Measurements from ENCODE around the gene SFXN4.

Gene SFXN4

GRCh38 chr10:119165171-119166117 is at the start of gene SFXN4:
SFXN4 (minus strand) TSS chr10:119165714; CDS start chr10:119165647, 67 bp downstream.
- H3K4me1 ChIP-seq (ENCODE audit: control insufficient read depth, insufficient read depth, low read length) = peaks cover 27% of the 10 kb centered on the region
- H3K9ac ChIP-seq (ENCODE audit: low read length in 2 of 2) = peak within 1 kb of the TSS; percentile 92 to 95
- peak within 1 kb of the TSS; percentile 88 for H3K27ac ChIP-seq (ENCODE audit: low read length)
- H3K4me3 ChIP-seq (ENCODE audit: low read length in 2 of 2) = peak within 1 kb of the TSS; percentile 88 to 91
- H3K27me3 ChIP-seq (ENCODE audit: control insufficient read depth in 1 of 2, insufficient read depth in 2 of 2, low read length in 2 of 2) = no peaks in the 10 kb centered on the region
- peaks cover 20% of the 10 kb centered on the region in 2 donors for H3K36me3 ChIP-seq (ENCODE audit: control insufficient read depth in 2 of 2, insufficient read depth in 2 of 2, low read length in 2 of 2)
- H3K9me3 ChIP-seq (ENCODE audit: control insufficient read depth in 2 of 2, low read length in 2 of 2) = no peaks in the 10 kb centered on the region

GRCh38 chr10:119211625-119212441 is 46.3 kb upstream of the SFXN4 start:
- Histone ChIP-seq H3K9ac (ENCODE audit: low read length in 2 of 2) (peak overlapping the region; percentile 39 to 65), H3K4me1 (ENCODE audit: control insufficient read depth, insufficient read depth, low read length) (peaks cover 37% of the 10 kb centered on the region), H3K27ac (ENCODE audit: low read length) (peak overlapping the region; percentile 37), H3K4me3 (ENCODE audit: low read length in 2 of 2) (peak overlapping the region; percentile 34 to 50), H3K36me3 (ENCODE audit: control insufficient read depth in 2 of 2, insufficient read depth in 2 of 2, low read length in 2 of 2) (no peaks in the 10 kb centered on the region), H3K27me3 (ENCODE audit: control insufficient read depth in 1 of 2, insufficient read depth in 2 of 2, low read length in 2 of 2) (no peaks in the 10 kb centered on the region), H3K9me3 (ENCODE audit: control insufficient read depth in 2 of 2, low read length in 2 of 2) (no peaks in the 10 kb centered on the region)

GRCh38 chr10:119211176-119211575 is 45.7 kb upstream of the SFXN4 start:
- Histone ChIP-seq H3K36me3 (ENCODE audit: control insufficient read depth in 2 of 2, insufficient read depth in 2 of 2, low read length in 2 of 2) (no peaks in the 10 kb centered on the region), H3K27ac (ENCODE audit: low read length) (peak overlapping the region; percentile 37), H3K27me3 (ENCODE audit: control insufficient read depth in 1 of 2, insufficient read depth in 2 of 2, low read length in 2 of 2) (no peaks in the 10 kb centered on the region), H3K9ac (ENCODE audit: low read length in 2 of 2) (peak overlapping the region in 1 of 2 donors; percentile 39), H3K4me3 (ENCODE audit: low read length in 2 of 2) (peak overlapping the region; percentile 34 to 50), H3K4me1 (ENCODE audit: control insufficient read depth, insufficient read depth, low read length) (peaks cover 41% of the 10 kb centered on the region), H3K9me3 (ENCODE audit: control insufficient read depth in 2 of 2, low read length in 2 of 2) (no peaks in the 10 kb centered on the region)

- H3K9me3 ChIP-seq (ENCODE audit: control insufficient read depth in 2 of 2, low read length in 2 of 2) = no peaks in the 10 kb centered on the region
- H3K27ac ChIP-seq (ENCODE audit: low read length) = peak overlapping the region; percentile 37
- no peak overlapping the region for H3K9ac ChIP-seq (ENCODE audit: low read length in 2 of 2)
- no peaks in the 10 kb centered on the region for H3K36me3 ChIP-seq (ENCODE audit: control insufficient read depth in 2 of 2, insufficient read depth in 2 of 2, low read length in 2 of 2)
- H3K4me1 ChIP-seq (ENCODE audit: control insufficient read depth, insufficient read depth, low read length) = peaks cover 46% of the 10 kb centered on the region
- no peak overlapping the region for H3K4me3 ChIP-seq (ENCODE audit: low read length in 2 of 2)
- no peaks in the 10 kb centered on the region for H3K27me3 ChIP-seq (ENCODE audit: control insufficient read depth in 1 of 2, insufficient read depth in 2 of 2, low read length in 2 of 2)
Observed at GRCh38 chr10:119210633-119211032, 45.1 kb upstream of the SFXN4 start.

- Histone ChIP-seq H3K36me3 (ENCODE audit: control insufficient read depth in 2 of 2, insufficient read depth in 2 of 2, low read length in 2 of 2) (no peaks in the 10 kb centered on the region), H3K9ac (ENCODE audit: low read length in 2 of 2) (peak overlapping the region; percentile 69 to 82), H3K27ac (ENCODE audit: low read length) (peak overlapping the region; percentile 88), H3K27me3 (ENCODE audit: control insufficient read depth in 1 of 2, insufficient read depth in 2 of 2, low read length in 2 of 2) (no peaks in the 10 kb centered on the region), H3K9me3 (ENCODE audit: control insufficient read depth in 2 of 2, low read length in 2 of 2) (no peaks in the 10 kb centered on the region), H3K4me3 (ENCODE audit: low read length in 2 of 2) (peak overlapping the region; percentile 89 to 92), H3K4me1 (ENCODE audit: control insufficient read depth, insufficient read depth, low read length) (peaks cover 47% of the 10 kb centered on the region)
Observed at GRCh38 chr10:119209736-119210355, 44.3 kb upstream of the SFXN4 start.

- H3K36me3 ChIP-seq (ENCODE audit: control insufficient read depth in 2 of 2, insufficient read depth in 2 of 2, low read length in 2 of 2) = no peaks in the 10 kb centered on the region
- H3K4me1 ChIP-seq (ENCODE audit: control insufficient read depth, insufficient read depth, low read length) = peaks cover 47% of the 10 kb centered on the region
- H3K9me3 ChIP-seq (ENCODE audit: control insufficient read depth in 2 of 2, low read length in 2 of 2) = no peaks in the 10 kb centered on the region
- no peaks in the 10 kb centered on the region for H3K27me3 ChIP-seq (ENCODE audit: control insufficient read depth in 1 of 2, insufficient read depth in 2 of 2, low read length in 2 of 2)
- H3K4me3 ChIP-seq (ENCODE audit: low read length in 2 of 2) = peak overlapping the region; percentile 89 to 92
- peak overlapping the region; percentile 88 for H3K27ac ChIP-seq (ENCODE audit: low read length)
- H3K9ac ChIP-seq (ENCODE audit: low read length in 2 of 2) = peak overlapping the region; percentile 69 to 82
Observed at GRCh38 chr10:119209035-119209735, 43.7 kb upstream of the SFXN4 start.

- Histone ChIP-seq H3K4me3 (ENCODE audit: low read length in 2 of 2) (peak overlapping the region; percentile 89 to 92), H3K27me3 (ENCODE audit: control insufficient read depth in 1 of 2, insufficient read depth in 2 of 2, low read length in 2 of 2) (no peaks in the 10 kb centered on the region), H3K36me3 (ENCODE audit: control insufficient read depth in 2 of 2, insufficient read depth in 2 of 2, low read length in 2 of 2) (no peaks in the 10 kb centered on the region), H3K27ac (ENCODE audit: low read length) (peak overlapping the region; percentile 88), H3K4me1 (ENCODE audit: control insufficient read depth, insufficient read depth, low read length) (peaks cover 44% of the 10 kb centered on the region), H3K9ac (ENCODE audit: low read length in 2 of 2) (peak overlapping the region; percentile 69 to 82), H3K9me3 (ENCODE audit: control insufficient read depth in 2 of 2, low read length in 2 of 2) (no peaks in the 10 kb centered on the region)
Observed at GRCh38 chr10:119208553-119208940, 43.0 kb upstream of the SFXN4 start.

- Histone ChIP-seq H3K4me1 (ENCODE audit: control insufficient read depth, insufficient read depth, low read length) (peaks cover 42% of the 10 kb centered on the region), H3K27ac (ENCODE audit: low read length) (peak overlapping the region; percentile 88), H3K27me3 (ENCODE audit: control insufficient read depth in 1 of 2, insufficient read depth in 2 of 2, low read length in 2 of 2) (no peaks in the 10 kb centered on the region), H3K36me3 (ENCODE audit: control insufficient read depth in 2 of 2, insufficient read depth in 2 of 2, low read length in 2 of 2) (no peaks in the 10 kb centered on the region), H3K9ac (ENCODE audit: low read length in 2 of 2) (peak overlapping the region; percentile 69 to 82), H3K9me3 (ENCODE audit: control insufficient read depth in 2 of 2, low read length in 2 of 2) (no peaks in the 10 kb centered on the region), H3K4me3 (ENCODE audit: low read length in 2 of 2) (peak overlapping the region; percentile 89 to 92)
Observed at GRCh38 chr10:119207713-119208552, 42.4 kb upstream of the SFXN4 start.

GRCh38 chr10:119207366-119207666 is 41.8 kb upstream of the SFXN4 start, which contains the start of gene GRK5:
GRK5 (plus strand) TSS chr10:119207571; CDS start chr10:119207918, 347 bp downstream.
- H3K9me3 ChIP-seq (ENCODE audit: control insufficient read depth in 2 of 2, low read length in 2 of 2) = no peaks in the 10 kb centered on the region
- H3K27me3 ChIP-seq (ENCODE audit: control insufficient read depth in 1 of 2, insufficient read depth in 2 of 2, low read length in 2 of 2) = no peaks in the 10 kb centered on the region
- H3K4me1 ChIP-seq (ENCODE audit: control insufficient read depth, insufficient read depth, low read length) = peaks cover 36% of the 10 kb centered on the region

More at GRCh38 chr10:119207366-119207666, 41.8 kb upstream of the SFXN4 start, which contains the start of gene GRK5:
- Histone ChIP-seq H3K9ac (ENCODE audit: low read length in 2 of 2) (peak within 1 kb of the TSS; percentile 69 to 82), H3K36me3 (ENCODE audit: control insufficient read depth in 2 of 2, insufficient read depth in 2 of 2, low read length in 2 of 2) (no peaks in the 10 kb centered on the region), H3K27ac (ENCODE audit: low read length) (peak within 1 kb of the TSS; percentile 88), H3K4me3 (ENCODE audit: low read length in 2 of 2) (peak within 1 kb of the TSS; percentile 89 to 92)

All from stomach smooth muscle (tissue), 2 donors.